PC-9 (cell line): ENCODE data around the gene CTRB2. TPM values are rescaled to one million over a fixed set of nuclear protein-coding genes. Genes with fewer than 3 reads are reported as not detected.
"Not testable (repeated sequence)": the region's sequence is repeated elsewhere in the genome, so short reads cannot be mapped to it uniquely, and the experiment has no call there.

Source experiments
- BruUV-seq: library from RNA; stranded (reverse); fragments of 400-500 nt; replicated peaks from 2 replicates; lab custom pipeline; 2021; lab: Mats Ljungman, UMichigan
- CTCF ChIA-PET: fragments of 300-600 bp; sonication (Branson Sonifier 250); formaldehyde crosslinking; loops from one replicate; lab custom pipeline; 2022; ENCODE audit warnings: antibody characterized with exemption; lab: Charles Lee
- POLR2A ChIA-PET: fragments of 300-600 bp; sonication (Branson Sonifier 250); formaldehyde crosslinking; loops from one replicate; lab custom pipeline; 2022; ENCODE audit warnings: antibody characterized with exemption; ENCODE audit not compliant: unreplicated experiment; lab: Charles Lee
- DNase-seq, 2 experiments: peaks; one replicate each; pipeline versions ENCODE4 v3.0.0 to v3.0.0-alpha.2; 2015 to 2022; ENCODE audit warnings: mixed read lengths in 1 of 2
- H2AFZ ChIP-seq: fragments of 200-600 bp; sonication (generic); 2 replicates; pipeline ENCODE4 v1.8.1; 2017; ENCODE audit warnings: antibody characterized with exemption
- H3F3A ChIP-seq: fragments of 200-600 bp; sonication (generic); 2 replicates; pipeline ENCODE4 v1.8.1; 2017; ENCODE audit warnings: antibody characterized with exemption, mild to moderate bottlenecking, low read depth; ENCODE audit not compliant: insufficient read depth
- H3K27ac ChIP-seq: fragments of 200-600 bp; sonication (generic); 2 replicates; pipeline ENCODE4 v1.6.1; 2016; ENCODE audit warnings: mixed run types
- H3K27me3 ChIP-seq: fragments of 200-600 bp; sonication (generic); 2 replicates; pipeline ENCODE4 v1.6.1; 2016; ENCODE audit warnings: low read depth, mixed run types; ENCODE audit not compliant: insufficient read depth
- H3K36me3 ChIP-seq: fragments of 200-600 bp; sonication (generic); 2 replicates; pipeline ENCODE4 v1.6.1; 2016; ENCODE audit warnings: low read depth, mixed run types
- H3K4me1 ChIP-seq: fragments of 200-600 bp; sonication (generic); replicated peaks from 2 replicates; pipeline ENCODE4 v1.6.1; 2016; ENCODE audit warnings: mixed run types; ENCODE audit not compliant: insufficient read depth
- H3K4me2 ChIP-seq: fragments of 200-600 bp; sonication (generic); 2 replicates; pipeline ENCODE4 v1.6.1; 2017; ENCODE audit warnings: mixed run types
- H3K4me3 ChIP-seq: fragments of 200-600 bp; sonication (generic); 2 replicates; pipeline ENCODE4 v1.6.1; 2016; ENCODE audit warnings: mixed run types
- H3K79me2 ChIP-seq: fragments of 200-600 bp; sonication (generic); 2 replicates; pipeline ENCODE4 v1.6.1; 2017; ENCODE audit warnings: low read depth, mixed run types
- H3K9me2 ChIP-seq: fragments of 200-600 bp; sonication (generic); 2 replicates; pipeline ENCODE4 v1.8.1; 2017; ENCODE audit warnings: mild to moderate bottlenecking; ENCODE audit not compliant: insufficient read depth
- H3K9me3 ChIP-seq: fragments of 200-600 bp; sonication (generic); 2 replicates; pipeline ENCODE4 v1.8.1; 2016; ENCODE audit warnings: low read depth; ENCODE audit not compliant: insufficient read depth
- H4K20me1 ChIP-seq: fragments of 200-600 bp; sonication (generic); 2 replicates; pipeline ENCODE4 v1.8.1; 2017; ENCODE audit not compliant: insufficient read depth
- CTCF ChIP-seq: fragments of 200-600 bp; sonication (generic); conservative IDR thresholded peaks from 2 replicates; pipeline ENCODE4 v1.6.1; 2017; ENCODE audit warnings: mixed run types, antibody characterized with exemption, mild to moderate bottlenecking, moderate library complexity
- EZH2 ChIP-seq: fragments of 200-600 bp; sonication (generic); IDR thresholded peaks from 2 replicates; pipeline ENCODE4 v1.8.0; 2017; ENCODE audit warnings: antibody characterized with exemption, low read depth
- intact Hi-C: fragments of 100-400 bp; cut with micrococcal nuclease; formaldehyde crosslinking; loops from one replicate; pipeline ENCODE4 v1.10.0; 2022; ENCODE audit not compliant: unreplicated experiment
- total RNA-seq: library from RNA; stranded (reverse); gene quantifications from 2 replicates; pipeline ENCODE4 v1.2.3, GENCODE V29; 2021

CTRB2 gene
- total RNA-seq, 1 experiment from 2014 or later = not detected

GRCh38 chr16:75225678-75226515 is 18.9 kb upstream of the CTRB2 start:
- Histone ChIP-seq H4K20me1 (peaks cover 6% of the 10 kb centered on the region; the same call in 1 of the 2 replicates), H3K4me3 (no peak overlapping the region), H3K79me2 (no peaks in the 10 kb centered on the region), H3K9me2 (no peaks in the 10 kb centered on the region), H3K27me3 (no peaks in the 10 kb centered on the region), H2AFZ (no peak overlapping the region), H3K36me3 (no peaks in the 10 kb centered on the region), H3F3A (no peaks in the 10 kb centered on the region), H3K4me2 (no peak overlapping the region), H3K9me3 (no peaks in the 10 kb centered on the region), H3K4me1 (no peaks in the 10 kb centered on the region), H3K27ac (no peak overlapping the region)
- intact Hi-C loops = loop anchor here (2.0 kb wide), 1 partner anchor 19 kb away; the partner anchor contains the start of gene CTRB2
- ChIA-PET CTCF (no interaction called here), POLR2A (no interaction called here)
- no peak for DNase-seq
- no peak for TF ChIP-seq CTCF
- no peak for TF ChIP-seq EZH2
- no TSS peak for BruUV-seq

GRCh38 chr16:75225092-75225491 is 18.1 kb upstream of the CTRB2 start:
- Histone ChIP-seq H3K27ac (no peak overlapping the region), H4K20me1 (peaks cover 6% of the 10 kb centered on the region; the same call in 1 of the 2 replicates), H3K79me2 (no peaks in the 10 kb centered on the region), H3K4me1 (no peaks in the 10 kb centered on the region), H3K4me2 (no peak overlapping the region), H3F3A (no peaks in the 10 kb centered on the region), H3K9me3 (no peaks in the 10 kb centered on the region), H3K27me3 (no peaks in the 10 kb centered on the region), H3K4me3 (no peak overlapping the region), H3K9me2 (no peaks in the 10 kb centered on the region), H3K36me3 (no peaks in the 10 kb centered on the region), H2AFZ (no peak overlapping the region)
- TF ChIP-seq CTCF (no peak), EZH2 (no peak)
- POLR2A ChIA-PET = no interaction called here
- intact Hi-C loops = loop anchor here (2.0 kb wide), 1 partner anchor 18 kb away; the partner anchor contains the start of gene CTRB2
- no TSS peak for BruUV-seq
- peak in 1 of 2 experiments; percentile 28 for DNase-seq
- CTCF ChIA-PET = no interaction called here

GRCh38 chr16:75224306-75225082 is 17.5 kb upstream of the CTRB2 start:
- Histone ChIP-seq H2AFZ (no peak overlapping the region), H4K20me1 (peaks cover 6% of the 10 kb centered on the region; the same call in 1 of the 2 replicates), H3K27ac (no peak overlapping the region), H3K79me2 (no peaks in the 10 kb centered on the region), H3K4me1 (no peaks in the 10 kb centered on the region), H3K9me2 (no peaks in the 10 kb centered on the region), H3K9me3 (no peaks in the 10 kb centered on the region), H3K27me3 (no peaks in the 10 kb centered on the region), H3F3A (peaks cover 2% of the 10 kb centered on the region; the same call in 1 of the 2 replicates), H3K4me2 (no peak overlapping the region), H3K4me3 (no peak overlapping the region), H3K36me3 (no peaks in the 10 kb centered on the region)
- ChIA-PET CTCF (no interaction called here), POLR2A (no interaction called here)
- intact Hi-C loops = loop anchor here (2.0 kb wide), 1 partner anchor 18 kb away; the partner anchor contains the start of gene CTRB2
- TSS peak; percentile 20 for BruUV-seq
- TF ChIP-seq EZH2 = no peak
- TF ChIP-seq CTCF = no peak
- peak in 1 of 2 experiments; percentile 25 for DNase-seq

DNA sequence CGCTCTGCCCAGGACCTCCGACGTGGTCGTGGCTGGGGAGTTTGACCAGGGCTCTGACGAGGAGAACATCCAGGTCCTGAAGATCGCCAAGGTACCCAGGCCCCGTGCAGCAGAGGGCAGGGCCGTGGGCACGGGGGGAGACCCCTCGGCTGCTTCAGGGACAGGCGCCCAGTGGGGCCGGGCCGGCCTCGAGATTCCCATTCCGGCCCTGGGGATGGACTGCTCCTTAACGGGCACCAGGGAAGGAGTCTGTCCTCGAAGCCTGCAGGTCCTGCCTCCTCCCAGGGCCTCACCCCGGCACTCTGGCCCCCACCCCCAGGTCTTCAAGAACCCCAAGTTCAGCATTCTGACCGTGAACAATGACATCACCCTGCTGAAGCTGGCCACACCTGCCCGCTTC is 16.2 kb upstream of the CTRB2 start:
- H4K20me1 ChIP-seq, H3K27ac ChIP-seq, POLR2A ChIA-PET, H2AFZ ChIP-seq, H3F3A ChIP-seq, H3K4me2 ChIP-seq, H3K36me3 ChIP-seq, intact Hi-C loops, H3K79me2 ChIP-seq, H3K4me1 ChIP-seq, CTCF ChIA-PET, H3K9me2 ChIP-seq, H3K9me3 ChIP-seq, H3K27me3 ChIP-seq, H3K4me3 ChIP-seq, DNase-seq, BruUV-seq: not testable (repeated sequence)
